ENCODE data around the gene NEK5.

Gene NEK5

DNA sequence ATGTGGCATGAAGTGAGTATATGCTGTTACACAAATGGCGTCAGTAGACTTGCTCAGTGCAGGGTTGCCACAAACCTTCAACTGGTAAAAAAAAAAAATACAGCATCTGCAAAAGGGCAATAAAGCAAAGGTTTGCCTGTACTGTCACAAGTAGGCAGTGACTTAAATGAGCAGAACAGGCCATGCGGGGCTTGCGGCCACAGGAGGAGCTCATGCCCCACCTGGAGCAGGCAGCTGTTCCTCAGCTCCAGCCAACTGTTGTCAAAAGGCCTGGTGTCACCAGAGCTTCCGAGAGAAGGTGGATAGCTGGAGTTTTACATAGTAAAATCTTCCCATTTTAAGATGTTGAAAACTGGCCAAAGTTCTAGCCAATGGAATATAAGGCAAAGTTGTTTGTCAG is 125.3 kb downstream of the NEK5 start:
- peaks cover 28% of the 10 kb centered on the region for H3K4me1 Mint-ChIP-seq
- H3K36me3 Mint-ChIP-seq (ENCODE audit: low read depth): peaks cover 7% of the 10 kb centered on the region
- TF ChIP-seq CTCF (IDR thresholded peaks at IDR 0.05; ENCODE audit: unreplicated experiment in 3 of 3): no peak
- H3K27ac Mint-ChIP-seq: peak overlapping the region in 2 of 3 experiments; percentile 25 to 85
- H3K9me3 Mint-ChIP-seq: no peaks in the 10 kb centered on the region
- H3K27me3 Mint-ChIP-seq (ENCODE audit: low read depth): peaks cover 5% of the 10 kb centered on the region
- H3K4me3 Mint-ChIP-seq: no peak overlapping the region

- H3K4me3 Mint-ChIP-seq: no peak overlapping the region
- H3K36me3 Mint-ChIP-seq (ENCODE audit: low read depth): peaks cover 7% of the 10 kb centered on the region
- TF ChIP-seq CTCF (IDR thresholded peaks at IDR 0.05; ENCODE audit: unreplicated experiment in 3 of 3): no peak
- peaks cover 5% of the 10 kb centered on the region for H3K27me3 Mint-ChIP-seq (ENCODE audit: low read depth)
- H3K9me3 Mint-ChIP-seq: no peaks in the 10 kb centered on the region
- H3K4me1 Mint-ChIP-seq: peaks cover 40% of the 10 kb centered on the region
- H3K27ac Mint-ChIP-seq: no peak overlapping the region
Measured at GRCh38 chr13:52002361-52002760, 126.5 kb downstream of the NEK5 start.

- peak; percentile 53 to 68 (median 61) for TF ChIP-seq CTCF (IDR thresholded peaks at IDR 0.05; ENCODE audit: unreplicated experiment in 3 of 3)
- peaks cover 48% of the 10 kb centered on the region for H3K4me1 Mint-ChIP-seq
- H3K4me3 Mint-ChIP-seq: no peak overlapping the region
- peaks cover 11% of the 10 kb centered on the region for H3K27me3 Mint-ChIP-seq (ENCODE audit: low read depth)
- H3K27ac Mint-ChIP-seq: peak overlapping the region in 2 of 3 experiments; percentile 27 to 59
- H3K9me3 Mint-ChIP-seq: no peaks in the 10 kb centered on the region
- peaks cover 2% of the 10 kb centered on the region for H3K36me3 Mint-ChIP-seq (ENCODE audit: low read depth)
Measured at GRCh38 chr13:52001120-52001731, 127.6 kb downstream of the NEK5 start.

DNA sequence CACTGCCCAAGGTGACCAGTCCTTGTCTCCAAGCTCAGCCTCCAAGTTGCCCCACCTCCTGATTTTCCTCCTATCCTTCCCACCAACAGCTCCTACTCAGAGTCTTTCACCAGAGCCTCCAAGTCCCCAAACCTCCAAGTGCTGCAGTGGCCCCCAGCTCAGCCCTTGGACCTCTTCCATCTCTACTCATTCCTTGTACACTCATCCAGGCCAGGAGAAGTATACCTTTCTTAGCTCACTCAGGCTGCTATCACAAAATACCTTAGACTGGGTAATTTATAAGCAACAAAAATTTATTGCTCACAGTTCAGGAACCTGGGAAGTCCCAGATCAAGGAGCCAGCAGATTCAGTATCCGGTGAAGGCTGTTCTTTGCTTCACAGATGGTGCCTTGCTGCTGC is 129.0 kb downstream of the NEK5 start:
- Mint-ChIP-seq H3K9me3 (no peaks in the 10 kb centered on the region), H3K36me3 (ENCODE audit: low read depth) (no peaks in the 10 kb centered on the region), H3K4me1 (peaks cover 54% of the 10 kb centered on the region), H3K27me3 (ENCODE audit: low read depth) (peaks cover 19% of the 10 kb centered on the region), H3K4me3 (peak overlapping the region in 2 of 3 experiments; percentile 10 to 28), H3K27ac (peak overlapping the region; percentile 5 to 66 (median 20))
- TF ChIP-seq CTCF (IDR thresholded peaks at IDR 0.05; ENCODE audit: unreplicated experiment in 3 of 3): no peak

- Mint-ChIP-seq H3K9me3 (no peaks in the 10 kb centered on the region), H3K4me3 (peak overlapping the region in 2 of 3 experiments; percentile 10 to 28), H3K27ac (peak overlapping the region; percentile 5 to 66 (median 20)), H3K27me3 (ENCODE audit: low read depth) (peaks cover 20% of the 10 kb centered on the region), H3K36me3 (ENCODE audit: low read depth) (no peaks in the 10 kb centered on the region), H3K4me1 (peaks cover 54% of the 10 kb centered on the region)
- TF ChIP-seq CTCF (IDR thresholded peaks at IDR 0.05; ENCODE audit: unreplicated experiment in 3 of 3): no peak
Measured at GRCh38 chr13:51999510-51999911, 129.4 kb downstream of the NEK5 start.

Measured in nephron (organoid).